Activated CD8-positive, alpha-beta T cell treated with anti-CD3 and anti-CD28 coated beads, Interleukin-2, amount 10 ng/mL, durations not matched to agents 7 days and 5 days (primary cell): ENCODE measurements around the gene PRR19. TPM values are rescaled to one million over a fixed set of nuclear protein-coding genes. Genes with fewer than 3 reads are reported as not detected.

Source experiments
- ATAC-seq: fragments of 150-1000 bp; cut with Tn5 transposase; one replicate; pipeline ENCODE4 v1.10.0; 2021; ENCODE audit warnings: moderate library complexity
- CTCF ChIA-PET: fragments of 350-600 bp; sonication (Branson Sonifier 250); formaldehyde crosslinking; loops from one replicate; lab custom pipeline; 2021; ENCODE audit warnings: antibody characterized with exemption; lab: Charles Lee
- POLR2A ChIA-PET: fragments of 350-600 bp; sonication (Branson Sonifier 250); formaldehyde crosslinking; loops from one replicate; lab custom pipeline; 2021; ENCODE audit warnings: antibody characterized with exemption; lab: Charles Lee
- DNase-seq: peaks from one replicate; pipeline ENCODE4 v3.0.0-alpha.2; 2020
- H3K27ac Mint-ChIP-seq: one replicate; pipeline ENCODE4 v1.8.0; 2021; ENCODE audit warnings: mild to moderate bottlenecking, mixed read lengths
- H3K27me3 Mint-ChIP-seq: one replicate; pipeline ENCODE4 v1.8.0; 2021; ENCODE audit warnings: low read depth, mixed read lengths
- H3K36me3 Mint-ChIP-seq: one replicate; pipeline ENCODE4 v1.8.0; 2021; ENCODE audit warnings: low read depth, mixed read lengths
- H3K4me1 Mint-ChIP-seq: one replicate; pipeline ENCODE4 v1.8.0; 2021; ENCODE audit warnings: low read depth, mixed read lengths
- H3K4me3 Mint-ChIP-seq: one replicate; pipeline ENCODE4 v1.8.0; 2021; ENCODE audit warnings: mild to moderate bottlenecking, mixed read lengths
- H3K9me3 Mint-ChIP-seq: one replicate; pipeline ENCODE4 v1.8.0; 2022; ENCODE audit warnings: mixed read lengths; ENCODE audit not compliant: insufficient read depth
- total RNA-seq, 2 experiments: library from RNA; stranded (reverse); gene quantifications; one replicate each; pipeline ENCODE4 v1.2.3, GENCODE V29; 2021

Gene PRR19
- total RNA-seq, 2 experiments from 2014 or later, result 0.44 to 0.55 TPM

GRCh38 chr19:42344336-42344893, 42.5 kb downstream of the PRR19 start:
- Mint-ChIP-seq H3K9me3 (no peaks in the 10 kb centered on the region), H3K4me1 (no peaks in the 10 kb centered on the region), H3K4me3 (no peak overlapping the region), H3K27ac (no peak overlapping the region), H3K27me3 (no peaks in the 10 kb centered on the region), H3K36me3 (no peaks in the 10 kb centered on the region)
- DNase-seq (no peak), ATAC-seq (no peak)
- ChIA-PET CTCF (no interaction called here), POLR2A (interaction anchor here (0.6 kb wide), 1 partner anchor 42 kb away, joined by 5 read pairs; no protein-coding TSS in a partner anchor)

GRCh38 chr19:42345191-42345812, 43.4 kb downstream of the PRR19 start:
- H3K4me3 Mint-ChIP-seq, result no peak overlapping the region
- H3K9me3 Mint-ChIP-seq, result no peaks in the 10 kb centered on the region
- no peaks in the 10 kb centered on the region for H3K4me1 Mint-ChIP-seq
- ATAC-seq (no peak), DNase-seq (no peak)
- POLR2A ChIA-PET, result interaction anchor here (0.6 kb wide), 1 partner anchor 41 kb away, joined by 5 read pairs; no protein-coding TSS in a partner anchor
- no peak overlapping the region for H3K27ac Mint-ChIP-seq
- H3K27me3 Mint-ChIP-seq, result no peaks in the 10 kb centered on the region
- CTCF ChIA-PET, result no interaction called here
- H3K36me3 Mint-ChIP-seq, result no peaks in the 10 kb centered on the region

- no peak overlapping the region for H3K4me3 Mint-ChIP-seq
- ChIA-PET POLR2A (no interaction called here), CTCF (no interaction called here)
- DNase-seq (no peak), ATAC-seq (no peak)
- no peaks in the 10 kb centered on the region for H3K4me1 Mint-ChIP-seq
- H3K27ac Mint-ChIP-seq, result no peak overlapping the region
- no peaks in the 10 kb centered on the region for H3K27me3 Mint-ChIP-seq
- no peaks in the 10 kb centered on the region for H3K36me3 Mint-ChIP-seq
- no peaks in the 10 kb centered on the region for H3K9me3 Mint-ChIP-seq
These were observed 46.3 kb downstream of the PRR19 start for GRCh38 chr19:42348211-42348610.

GRCh38 chr19:42349378-42350107, 47.6 kb downstream of the PRR19 start:
- ChIA-PET POLR2A (no interaction called here), CTCF (no interaction called here)
- Mint-ChIP-seq H3K27ac (no peak overlapping the region), H3K36me3 (no peaks in the 10 kb centered on the region), H3K4me3 (no peak overlapping the region), H3K27me3 (no peaks in the 10 kb centered on the region), H3K4me1 (no peaks in the 10 kb centered on the region), H3K9me3 (no peaks in the 10 kb centered on the region)
- no peak for DNase-seq
- ATAC-seq, result no peak

GRCh38 chr19:42350417-42350816, 48.5 kb downstream of the PRR19 start:
- Mint-ChIP-seq H3K4me1 (no peaks in the 10 kb centered on the region), H3K4me3 (no peak overlapping the region), H3K9me3 (no peaks in the 10 kb centered on the region), H3K36me3 (no peaks in the 10 kb centered on the region), H3K27me3 (no peaks in the 10 kb centered on the region), H3K27ac (no peak overlapping the region)
- no peak for ATAC-seq
- no peak for DNase-seq
- POLR2A ChIA-PET, result no interaction called here
- CTCF ChIA-PET, result no interaction called here

- CTCF ChIA-PET, result no interaction called here
- H3K4me3 Mint-ChIP-seq, result no peak overlapping the region
- POLR2A ChIA-PET, result no interaction called here
These were observed 49.3 kb downstream of the PRR19 start for GRCh38 chr19:42351079-42351735.

GRCh38 chr19:42352301-42353259, 50.6 kb downstream of the PRR19 start:
- H3K4me1 Mint-ChIP-seq, result no peaks in the 10 kb centered on the region
- POLR2A ChIA-PET, result no interaction called here
- DNase-seq, result peak; percentile 39
- no peaks in the 10 kb centered on the region for H3K36me3 Mint-ChIP-seq
- peak; percentile 67 for ATAC-seq
- no peak overlapping the region for H3K27ac Mint-ChIP-seq
- H3K27me3 Mint-ChIP-seq, result no peaks in the 10 kb centered on the region
- no peaks in the 10 kb centered on the region for H3K9me3 Mint-ChIP-seq
- CTCF ChIA-PET, result no interaction called here
- H3K4me3 Mint-ChIP-seq, result no peak overlapping the region

More at GRCh38 chr19:42351079-42351735, 49.3 kb downstream of the PRR19 start:
- no peak for ATAC-seq
- no peaks in the 10 kb centered on the region for H3K9me3 Mint-ChIP-seq
- H3K36me3 Mint-ChIP-seq, result no peaks in the 10 kb centered on the region
- no peak for DNase-seq
- H3K27me3 Mint-ChIP-seq, result no peaks in the 10 kb centered on the region
- no peak overlapping the region for H3K27ac Mint-ChIP-seq
- no peaks in the 10 kb centered on the region for H3K4me1 Mint-ChIP-seq

- H3K4me1 Mint-ChIP-seq, result peaks cover 2% of the 10 kb centered on the region
- ChIA-PET POLR2A (no interaction called here), CTCF (no interaction called here)
- H3K9me3 Mint-ChIP-seq, result no peaks in the 10 kb centered on the region
- H3K27me3 Mint-ChIP-seq, result no peaks in the 10 kb centered on the region
- H3K36me3 Mint-ChIP-seq, result no peaks in the 10 kb centered on the region
- H3K27ac Mint-ChIP-seq, result no peak overlapping the region
- no peak overlapping the region for H3K4me3 Mint-ChIP-seq
- ATAC-seq (no peak), DNase-seq (no peak)
These were observed 51.5 kb downstream of the PRR19 start for GRCh38 chr19:42353341-42354015.

- peaks cover 7% of the 10 kb centered on the region for H3K4me1 Mint-ChIP-seq
- POLR2A ChIA-PET, result interaction anchor here (0.5 kb wide), 1 partner anchor 26 kb away, joined by 3 read pairs; no protein-coding TSS in a partner anchor
These were observed 54.0 kb downstream of the PRR19 start for GRCh38 chr19:42355896-42356295.

GRCh38 chr19:42356686-42357085, 54.8 kb downstream of the PRR19 start:
- POLR2A ChIA-PET, result no interaction called here
- no peak overlapping the region for H3K4me3 Mint-ChIP-seq
- peaks cover 7% of the 10 kb centered on the region for H3K4me1 Mint-ChIP-seq
- no peaks in the 10 kb centered on the region for H3K9me3 Mint-ChIP-seq
- H3K27ac Mint-ChIP-seq, result no peak overlapping the region
- no peaks in the 10 kb centered on the region for H3K27me3 Mint-ChIP-seq
- no peak for ATAC-seq
- H3K36me3 Mint-ChIP-seq, result no peaks in the 10 kb centered on the region
- DNase-seq, result no peak
- CTCF ChIA-PET, result no interaction called here

More at GRCh38 chr19:42355896-42356295, 54.0 kb downstream of the PRR19 start:
- no peak for DNase-seq
- no peaks in the 10 kb centered on the region for H3K9me3 Mint-ChIP-seq
- CTCF ChIA-PET, result no interaction called here
- no peak overlapping the region for H3K4me3 Mint-ChIP-seq
- no peaks in the 10 kb centered on the region for H3K36me3 Mint-ChIP-seq
- H3K27me3 Mint-ChIP-seq, result no peaks in the 10 kb centered on the region
- H3K27ac Mint-ChIP-seq, result no peak overlapping the region
- ATAC-seq, result no peak

GRCh38 chr19:42357290-42357689, 55.4 kb downstream of the PRR19 start:
- DNase-seq, result no peak
- Mint-ChIP-seq H3K4me1 (peaks cover 7% of the 10 kb centered on the region), H3K9me3 (no peaks in the 10 kb centered on the region), H3K27ac (no peak overlapping the region), H3K4me3 (no peak overlapping the region), H3K27me3 (no peaks in the 10 kb centered on the region), H3K36me3 (no peaks in the 10 kb centered on the region)
- no peak for ATAC-seq
- ChIA-PET POLR2A (interaction anchor here (1.0 kb wide), 1 partner anchor 15 kb away, joined by 3 read pairs; no protein-coding TSS in a partner anchor), CTCF (no interaction called here)
